GM19023 (cell line): ENCODE measurements around the gene SPTLC1.
"Not testable (repeated sequence)": the region's sequence is repeated elsewhere in the genome, so short reads cannot be mapped to it uniquely, and the experiment has no call there.

Experiments
- ATAC-seq: cut with Tn5 transposase; IDR thresholded peaks from one replicate; pipeline ENCODE4 v1.9.1; 2021; ENCODE audit warnings: mild to moderate bottlenecking, moderate library complexity; ENCODE audit not compliant: unreplicated experiment

The SPTLC1 gene

DNA sequence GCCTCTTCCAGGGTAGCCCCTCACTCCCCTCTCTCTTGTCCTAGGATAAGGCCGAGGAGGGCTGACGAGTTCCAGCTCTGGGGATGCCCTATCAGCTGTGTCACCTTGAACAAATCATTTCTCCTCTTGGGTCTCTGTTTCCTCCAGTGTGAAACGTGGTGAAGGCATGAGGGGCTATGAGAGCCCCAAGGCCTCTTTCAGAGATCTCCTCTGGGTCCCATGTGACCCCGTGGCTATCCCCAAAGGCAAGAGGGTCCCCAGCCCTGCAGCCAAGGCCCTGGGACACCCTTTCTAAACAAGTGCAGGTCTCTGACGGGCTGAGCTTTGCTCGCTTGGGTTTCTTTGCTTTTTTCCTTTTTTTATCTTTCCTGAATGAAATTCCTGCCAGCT lies 25.5 kb upstream of the SPTLC1 start:
- no peak for ATAC-seq

GRCh38 chr9:92140074-92140753 lies 25.0 kb upstream of the SPTLC1 start:
- no peak for ATAC-seq

- ATAC-seq = not testable (repeated sequence)
Observed at GRCh38 chr9:92138960-92139540, 23.8 kb upstream of the SPTLC1 start.

DNA sequence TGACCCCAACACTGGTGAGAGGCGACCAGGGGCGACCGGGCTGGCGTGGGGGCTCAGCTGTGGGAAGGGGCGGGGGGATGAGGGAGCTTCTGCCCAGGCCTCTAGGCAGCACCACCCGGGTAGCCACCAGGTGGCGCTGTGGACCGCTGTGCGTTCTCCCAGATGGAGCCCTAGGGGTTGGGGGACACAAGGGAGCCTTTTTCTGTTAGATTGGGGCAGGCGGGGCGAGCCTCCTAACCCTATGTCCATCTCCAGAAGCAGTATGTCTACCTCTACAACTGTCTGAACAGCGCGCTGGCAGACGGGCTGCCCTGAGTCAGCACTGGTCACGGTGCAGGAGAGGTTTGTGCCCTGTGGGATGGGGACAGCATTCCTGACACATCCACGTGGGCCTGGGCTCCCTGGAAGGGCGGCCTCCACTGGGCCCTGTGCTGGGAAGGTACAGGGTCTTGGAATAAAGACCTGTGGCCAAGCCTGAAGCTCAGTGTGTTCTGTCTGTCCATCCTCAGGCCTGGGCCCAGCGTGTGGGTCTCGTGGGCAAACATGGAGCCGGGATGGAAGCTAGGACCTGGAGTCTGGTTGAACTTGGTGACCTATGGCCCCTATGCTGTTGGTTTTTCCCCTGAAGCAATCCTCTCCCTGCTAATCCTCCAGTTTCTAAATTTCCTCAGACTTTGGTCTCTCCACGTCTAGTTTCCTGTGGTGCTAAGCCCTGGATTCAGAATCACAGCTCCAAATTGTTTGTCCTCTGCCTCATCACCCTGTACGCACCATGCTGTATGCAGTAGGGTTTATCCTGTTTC lies 23.1 kb upstream of the SPTLC1 start:
- ATAC-seq = no peak

GRCh38 chr9:92136184-92136858 lies 21.1 kb upstream of the SPTLC1 start:
- ATAC-seq = no peak

- no peak for ATAC-seq
Observed at GRCh38 chr9:92135576-92135975, 20.4 kb upstream of the SPTLC1 start.

GRCh38 chr9:92133949-92134604 lies 18.9 kb upstream of the SPTLC1 start:
- peak; percentile 62 for ATAC-seq

DNA sequence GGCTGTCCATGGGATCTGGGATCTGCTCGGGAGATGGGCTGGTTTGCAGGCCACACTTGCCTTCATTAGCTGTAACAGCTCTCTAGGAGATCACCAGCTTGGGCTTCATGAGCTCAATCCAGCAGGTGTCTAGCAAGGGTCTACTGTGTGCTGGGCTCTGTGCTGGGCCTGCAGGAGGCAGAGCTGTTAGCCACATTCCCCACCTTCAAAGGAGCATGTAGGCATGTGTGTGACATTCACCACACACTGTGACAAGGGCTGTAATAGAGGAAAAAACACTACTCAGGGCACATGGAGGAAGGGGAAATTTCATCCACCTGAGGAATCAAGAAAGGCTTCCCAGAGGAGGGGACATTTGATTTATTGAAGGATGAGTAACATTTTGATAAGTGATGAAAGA lies 17.7 kb upstream of the SPTLC1 start:
- ATAC-seq = not testable (repeated sequence)

DNA sequence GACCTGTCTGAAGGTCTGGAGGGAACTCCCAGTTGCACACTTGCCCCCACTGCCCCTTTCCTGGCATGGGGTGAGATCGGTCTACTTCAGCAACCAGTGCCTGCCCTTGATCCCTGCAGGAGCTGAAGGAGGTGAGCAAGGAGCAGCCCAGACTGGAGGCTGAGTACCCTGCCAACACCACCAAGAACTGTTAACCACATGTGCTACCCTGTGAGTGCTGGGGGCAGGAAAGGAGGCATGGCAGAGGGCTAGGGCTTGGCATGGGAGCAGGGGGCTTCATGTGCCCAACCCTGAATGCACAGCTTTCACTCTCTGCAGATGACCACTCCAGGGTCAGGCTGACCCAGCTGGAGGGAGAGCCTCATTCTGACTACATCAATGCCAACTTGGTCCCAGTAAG lies 17.3 kb upstream of the SPTLC1 start:
- ATAC-seq = no peak

GRCh38 chr9:92122800-92123199 lies 7.6 kb upstream of the SPTLC1 start:
- ATAC-seq = no peak

DNA sequence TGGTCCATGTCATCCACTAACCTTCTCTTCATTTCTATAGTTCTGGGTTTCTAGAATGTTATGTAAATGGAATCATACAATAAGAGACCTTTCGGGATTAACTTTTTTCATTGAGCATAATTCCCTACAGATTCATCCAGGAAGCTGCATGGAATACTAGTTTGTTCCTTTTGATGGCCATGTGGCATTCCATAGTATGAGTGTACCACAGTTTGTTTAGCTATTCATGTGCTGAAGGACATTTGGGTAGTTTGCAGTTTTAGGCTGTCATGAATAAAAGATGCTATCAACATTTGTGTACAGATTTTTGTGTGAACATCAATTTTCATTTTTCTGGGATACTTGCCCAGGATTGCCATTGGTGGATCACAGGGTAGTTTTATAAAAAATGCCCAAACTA lies 6.8 kb upstream of the SPTLC1 start:
- ATAC-seq = no peak

DNA sequence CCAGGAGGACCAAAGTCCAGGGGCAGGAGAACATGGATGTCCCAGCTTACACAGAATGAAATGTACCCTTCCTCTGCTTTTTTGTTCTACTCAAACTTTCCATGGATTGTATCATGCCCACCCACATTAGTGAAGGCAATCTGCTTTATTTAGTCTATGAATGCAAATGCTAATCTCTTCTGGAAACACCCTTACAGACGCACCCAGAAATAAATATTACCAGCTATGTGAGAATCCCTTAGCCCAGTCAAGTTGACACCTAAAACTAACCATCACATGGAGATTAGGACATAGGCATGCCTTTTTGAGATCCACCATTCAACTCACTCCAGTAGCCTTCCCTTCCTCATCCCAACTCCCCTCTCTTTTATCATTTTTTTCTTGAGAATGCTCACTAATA lies 6.1 kb upstream of the SPTLC1 start:
- ATAC-seq = no peak

GRCh38 chr9:92120138-92120537 lies 4.9 kb upstream of the SPTLC1 start:
- ATAC-seq = no peak

DNA sequence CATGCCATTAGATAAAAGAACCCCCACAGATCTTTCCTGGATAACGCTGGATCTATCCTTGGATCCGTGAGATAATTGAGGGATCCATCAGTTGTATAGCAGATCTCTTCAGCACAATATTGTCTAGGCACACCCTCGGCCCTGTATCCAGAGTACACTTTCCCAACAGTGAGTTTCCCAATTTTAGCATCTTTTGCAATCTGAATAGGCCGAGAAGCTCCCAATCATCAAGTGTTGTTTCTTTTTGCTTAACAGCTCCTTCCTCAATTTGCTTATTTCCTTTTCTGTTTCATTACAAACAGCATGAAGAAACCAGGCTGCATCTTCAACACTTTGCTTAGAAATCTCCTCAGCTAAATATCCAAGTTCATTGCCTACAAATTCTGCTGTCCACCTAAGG lies 4.4 kb upstream of the SPTLC1 start:
- no peak for ATAC-seq

- ATAC-seq = no peak
Observed at GRCh38 chr9:92108122-92108521, 7.1 kb downstream of the SPTLC1 start.

GRCh38 chr9:92105446-92106225 lies 9.6 kb downstream of the SPTLC1 start:
- not testable (repeated sequence) for ATAC-seq

DNA sequence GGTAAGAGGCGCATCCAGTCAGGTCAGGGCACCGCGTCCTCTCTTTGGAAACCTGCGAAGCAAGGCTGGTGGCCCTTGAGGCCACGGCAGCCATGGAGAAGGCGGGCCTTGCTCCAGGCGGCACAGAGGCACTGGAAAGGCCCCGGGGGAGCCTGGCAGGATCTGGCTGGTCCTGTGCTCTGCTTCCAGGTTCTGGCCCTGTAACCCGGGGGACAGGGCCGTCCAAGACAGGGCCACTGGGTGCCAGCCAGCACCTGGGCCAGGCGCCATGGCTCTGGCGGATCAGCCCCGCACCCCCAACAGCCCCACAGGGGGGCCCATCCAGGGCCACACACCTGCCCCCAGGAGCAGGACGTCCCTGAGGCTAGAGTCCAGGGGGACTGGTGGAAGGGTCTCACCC lies 11.6 kb downstream of the SPTLC1 start:
- ATAC-seq = not testable (repeated sequence)

- no peak for ATAC-seq
Observed at GRCh38 chr9:92100237-92100911, 14.8 kb downstream of the SPTLC1 start.

DNA sequence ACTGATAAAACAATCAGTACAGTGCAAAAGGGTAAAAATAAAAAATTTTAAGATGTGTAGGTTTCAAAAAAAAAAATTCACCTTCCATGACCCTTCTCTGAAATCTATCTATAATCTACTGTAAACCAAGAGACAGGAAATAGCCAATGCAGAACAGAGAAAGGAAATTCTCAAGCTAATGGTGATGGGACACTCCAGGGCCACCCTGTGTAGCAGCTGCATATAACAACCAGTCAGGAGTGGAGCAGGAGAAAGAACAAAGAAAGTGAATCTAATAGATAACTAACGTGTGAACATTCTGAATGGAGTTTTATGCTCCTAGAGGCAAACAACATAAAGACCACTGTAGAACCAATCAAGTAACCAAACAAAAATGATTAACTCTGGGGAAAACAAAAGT lies 16.6 kb downstream of the SPTLC1 start:
- ATAC-seq = no peak

GRCh38 chr9:92097997-92098482 lies 17.2 kb downstream of the SPTLC1 start:
- no peak for ATAC-seq
